Effector memory CD4-positive, alpha-beta T cell (primary cell): ENCODE measurements around the gene MLX.

Source experiments
- DNase-seq, 3 donors: peaks; one replicate each; pipeline ENCODE4 v3.0.0-alpha.2; 2020
- H3K27ac ChIP-seq: 2 replicates; pipeline ENCODE4 v1.7.0; 2013; ENCODE audit warnings: mild to moderate bottlenecking, low read length, moderate library complexity; ENCODE audit not compliant: insufficient read depth, poor library complexity, severe bottlenecking
- H3K27me3 ChIP-seq: replicated peaks from 2 replicates; pipeline ENCODE4 v1.7.0; 2013; ENCODE audit warnings: mild to moderate bottlenecking, low read length; ENCODE audit not compliant: insufficient read depth, control insufficient read depth, poor library complexity, severe bottlenecking
- H3K36me3 ChIP-seq: 2 replicates; pipeline ENCODE4 v1.7.0; 2013; ENCODE audit warnings: mild to moderate bottlenecking, low read length, moderate library complexity; ENCODE audit not compliant: control insufficient read depth, insufficient read depth
- H3K4me1 ChIP-seq: 2 replicates; pipeline ENCODE4 v1.7.0; 2013; ENCODE audit warnings: low read length, mild to moderate bottlenecking; ENCODE audit not compliant: control insufficient read depth, insufficient read depth, poor library complexity, severe bottlenecking
- H3K4me3 ChIP-seq: 2 replicates; pipeline ENCODE4 v1.7.0; 2013; ENCODE audit warnings: low read length, low read depth, mild to moderate bottlenecking; ENCODE audit not compliant: insufficient read depth, poor library complexity, severe bottlenecking
- H3K9me3 ChIP-seq: 2 replicates; pipeline ENCODE4 v1.7.0; 2013; ENCODE audit warnings: mild to moderate bottlenecking, low read length, moderate library complexity; ENCODE audit not compliant: control insufficient read depth
- total RNA-seq, 3 donors: gene quantifications; one replicate each; lab custom pipeline; 2026; lab: John Stamatoyannopoulos, UW

MLX gene
- total RNA-seq, result 31.1 to 43.8 (median 31.9) reads per million in 3 donors

DNA sequence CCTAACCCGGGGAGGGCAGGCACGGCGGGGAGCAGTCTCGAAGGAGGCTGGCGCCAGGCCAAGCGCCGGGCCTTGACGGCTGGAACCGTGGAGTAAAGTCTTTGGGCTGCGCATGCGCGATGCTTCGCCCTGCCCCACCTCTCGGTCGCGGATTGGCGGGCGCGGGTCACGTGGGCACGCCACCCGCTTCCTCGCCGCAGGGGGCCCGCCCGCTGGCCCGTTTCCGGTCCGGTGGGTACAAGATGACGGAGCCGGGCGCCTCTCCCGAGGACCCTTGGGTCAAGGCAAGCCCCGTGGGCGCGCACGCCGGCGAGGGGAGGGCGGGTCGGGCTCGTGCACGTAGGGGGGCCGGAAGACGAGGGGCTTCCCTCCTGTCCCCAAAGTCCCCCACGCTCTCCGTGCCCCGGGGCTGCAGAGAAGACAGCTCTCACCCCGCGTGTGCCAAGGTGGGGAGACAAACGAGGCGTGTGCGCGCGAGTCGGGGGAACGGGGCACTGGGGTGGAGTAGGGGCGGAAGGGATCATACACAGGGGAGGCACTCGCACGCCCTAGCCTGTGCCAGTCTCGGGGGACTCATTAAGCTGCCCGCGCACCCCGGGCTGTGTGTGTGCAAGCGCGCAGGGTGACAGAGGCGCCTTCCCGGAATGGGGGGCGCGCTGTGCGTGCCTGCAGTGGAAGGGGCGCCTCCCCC lies at the start of gene MLX:
TSS of gene MLX (plus strand) at position 218 of the 691 bp plus-strand sequence. CDS start at position 243, 25 bp downstream.
- Histone ChIP-seq H3K27ac (peak within 1 kb of the TSS; percentile 72), H3K4me1 (peaks cover 26% of the 10 kb centered on the region), H3K4me3 (peak within 1 kb of the TSS; percentile 75), H3K27me3 (no peaks in the 10 kb centered on the region), H3K36me3 (peaks cover 48% of the 10 kb centered on the region), H3K9me3 (no peaks in the 10 kb centered on the region)
- peak; percentile 84 to 90 (median 89) for DNase-seq

DNA sequence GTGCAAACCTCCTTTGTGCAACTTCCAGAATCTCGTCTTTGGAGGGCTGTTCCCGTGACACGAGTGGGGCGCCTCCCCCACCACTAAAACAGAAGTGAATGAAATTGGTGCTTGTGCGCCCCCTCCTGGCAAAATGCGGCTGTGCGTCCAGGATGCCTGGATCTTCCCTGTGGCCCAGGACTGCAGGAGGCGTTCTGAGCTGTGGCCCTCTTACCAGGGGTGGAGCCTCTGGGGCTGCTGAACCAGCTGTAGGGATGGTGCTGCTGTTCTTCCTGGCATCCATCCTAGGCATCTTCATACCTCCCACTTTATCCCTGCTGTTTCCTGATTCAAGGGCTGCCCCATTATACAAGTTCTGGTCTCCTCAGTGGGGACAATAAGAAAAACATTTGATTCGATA lies 49.4 kb upstream of the MLX start:
- Histone ChIP-seq H3K36me3 (peaks cover 6% of the 10 kb centered on the region), H3K27ac (no peak overlapping the region), H3K27me3 (no peaks in the 10 kb centered on the region), H3K4me1 (no peaks in the 10 kb centered on the region), H3K4me3 (no peak overlapping the region), H3K9me3 (no peaks in the 10 kb centered on the region)
- peak; percentile 60 to 73 (median 64) for DNase-seq

DNA sequence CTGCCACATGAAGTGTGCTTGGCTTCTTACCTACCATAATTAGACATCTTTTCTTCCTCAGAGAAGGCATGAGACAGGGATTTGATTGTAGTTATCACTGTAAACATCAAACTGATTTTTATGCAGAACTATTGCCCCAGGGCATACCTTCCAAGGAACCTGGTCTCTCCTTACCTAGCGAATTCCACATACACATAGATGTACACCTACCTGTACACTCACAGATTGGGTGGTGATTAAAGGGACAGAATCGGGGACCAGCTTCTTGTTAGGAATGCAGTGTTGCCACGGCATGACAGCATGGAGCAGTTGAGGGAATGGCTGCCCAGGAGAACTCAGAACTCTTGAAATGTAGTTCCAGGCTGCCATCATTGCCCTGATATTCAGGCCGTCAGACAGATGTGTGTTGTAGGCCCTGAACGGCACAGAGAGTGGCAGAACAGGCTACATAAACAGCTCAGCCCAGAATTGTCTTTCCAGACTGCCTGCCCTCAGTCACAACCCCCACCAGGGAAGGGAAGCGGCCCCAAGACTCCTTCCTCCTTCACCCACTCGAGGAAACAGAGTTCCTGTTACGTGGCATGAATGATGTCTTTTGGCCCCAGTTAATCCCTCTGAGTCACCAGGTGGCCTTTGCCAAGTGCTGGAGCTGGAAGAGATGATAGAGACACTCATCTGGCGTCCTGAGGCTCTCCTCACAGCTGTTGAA lies 48.7 kb upstream of the MLX start:
- Histone ChIP-seq H3K27ac (no peak overlapping the region), H3K9me3 (no peaks in the 10 kb centered on the region), H3K4me3 (no peak overlapping the region), H3K27me3 (no peaks in the 10 kb centered on the region), H3K36me3 (peaks cover 6% of the 10 kb centered on the region), H3K4me1 (no peaks in the 10 kb centered on the region)
- no peak for DNase-seq

- Histone ChIP-seq H3K4me1 (no peaks in the 10 kb centered on the region), H3K27ac (no peak overlapping the region), H3K36me3 (peaks cover 2% of the 10 kb centered on the region), H3K9me3 (no peaks in the 10 kb centered on the region), H3K27me3 (no peaks in the 10 kb centered on the region), H3K4me3 (no peak overlapping the region)
- no peak for DNase-seq
These were observed 48.0 kb upstream of the MLX start for GRCh38 chr17:42518755-42519545.

- H3K4me1 ChIP-seq, result no peaks in the 10 kb centered on the region
- DNase-seq, result no peak
- no peak overlapping the region for H3K27ac ChIP-seq
- no peaks in the 10 kb centered on the region for H3K36me3 ChIP-seq
- H3K27me3 ChIP-seq, result no peaks in the 10 kb centered on the region
- no peaks in the 10 kb centered on the region for H3K9me3 ChIP-seq
- no peak overlapping the region for H3K4me3 ChIP-seq
These were observed 47.1 kb upstream of the MLX start for GRCh38 chr17:42519546-42520491.

GRCh38 chr17:42520540-42520951 lies 46.4 kb upstream of the MLX start:
- Histone ChIP-seq H3K9me3 (no peaks in the 10 kb centered on the region), H3K4me1 (no peaks in the 10 kb centered on the region), H3K4me3 (no peak overlapping the region), H3K27me3 (no peaks in the 10 kb centered on the region), H3K27ac (no peak overlapping the region), H3K36me3 (no peaks in the 10 kb centered on the region)
- no peak for DNase-seq

DNA sequence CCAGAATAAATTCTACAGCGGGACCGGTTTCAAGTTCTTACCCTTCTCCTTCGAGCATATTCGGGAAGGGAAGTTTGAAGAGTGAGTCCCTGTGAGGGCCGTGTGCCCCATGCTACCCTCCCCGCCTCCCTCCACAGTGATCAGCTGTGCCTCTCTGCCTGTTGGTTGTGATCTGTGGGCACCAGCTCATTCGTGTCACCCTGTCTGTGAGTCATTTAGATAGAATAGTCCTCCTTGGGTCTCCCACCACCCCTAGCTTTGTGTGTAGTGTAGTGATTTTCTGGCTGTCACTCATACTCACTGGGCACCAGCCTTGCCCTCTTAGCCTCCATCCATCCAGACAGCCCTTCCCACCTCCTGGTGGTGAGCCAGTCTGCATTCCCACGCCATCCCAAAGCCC lies 45.9 kb upstream of the MLX start:
- no peak overlapping the region for H3K27ac ChIP-seq
- H3K4me1 ChIP-seq, result no peaks in the 10 kb centered on the region
- no peaks in the 10 kb centered on the region for H3K9me3 ChIP-seq
- no peak for DNase-seq
- H3K4me3 ChIP-seq, result no peak overlapping the region
- no peaks in the 10 kb centered on the region for H3K36me3 ChIP-seq
- H3K27me3 ChIP-seq, result no peaks in the 10 kb centered on the region

- Histone ChIP-seq H3K4me3 (no peak overlapping the region), H3K4me1 (no peaks in the 10 kb centered on the region), H3K9me3 (no peaks in the 10 kb centered on the region), H3K27me3 (no peaks in the 10 kb centered on the region), H3K27ac (no peak overlapping the region), H3K36me3 (no peaks in the 10 kb centered on the region)
- no peak for DNase-seq
These were observed 45.1 kb upstream of the MLX start for GRCh38 chr17:42521666-42522262.

DNA sequence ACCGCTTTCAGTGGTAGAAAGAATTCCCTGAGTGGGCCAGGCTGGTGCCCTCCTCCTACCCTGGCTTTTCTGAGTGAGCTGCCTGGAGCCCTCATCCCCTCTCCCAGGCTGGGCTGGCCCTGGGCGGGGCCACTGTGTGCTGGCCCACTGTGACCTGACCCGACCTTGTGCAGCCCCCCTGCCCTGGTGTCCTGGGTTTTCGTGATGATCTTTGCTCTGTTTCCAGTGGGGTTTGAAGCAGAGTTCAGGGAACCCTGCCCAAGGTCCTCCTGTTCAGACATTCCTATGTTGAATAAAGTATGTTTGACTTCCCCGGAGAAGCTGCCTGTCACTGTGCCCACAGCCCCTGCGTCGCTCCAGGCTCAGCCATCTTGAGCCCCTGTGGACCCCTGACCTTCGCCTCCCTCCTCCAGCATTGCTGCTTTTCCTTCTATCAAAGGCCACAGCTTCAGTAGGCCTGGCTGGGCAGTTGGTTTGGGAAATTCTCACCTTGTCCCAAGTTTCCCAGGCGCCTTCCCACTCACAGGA lies 44.6 kb upstream of the MLX start:
- Histone ChIP-seq H3K9me3 (no peaks in the 10 kb centered on the region), H3K4me1 (no peaks in the 10 kb centered on the region), H3K36me3 (no peaks in the 10 kb centered on the region), H3K27me3 (no peaks in the 10 kb centered on the region), H3K27ac (no peak overlapping the region), H3K4me3 (no peak overlapping the region)
- no peak for DNase-seq
